ENCODE results near the gene SLC13A5.

- no peak for TF ChIP-seq CTCF (IDR thresholded peaks at IDR 0.05)
- TF ChIP-seq POLR2A (IDR thresholded peaks at IDR 0.05), result no peak
- no peak for TF ChIP-seq POLR2AphosphoS5 (IDR thresholded peaks at IDR 0.05)
Observed at GRCh38 chr17:6675201-6675825, 37.9 kb downstream of the SLC13A5 start.
